T-helper 9 cell (primary cell): ENCODE data around the gene SLC19A1.
"Not testable (repeated sequence)": the region's sequence is repeated elsewhere in the genome, so short reads cannot be mapped to it uniquely, and the experiment has no call there.

Experiments used
- DNase-seq: peaks from one replicate; pipeline ENCODE4 v3.0.0-alpha.2; 2020

Gene SLC19A1

DNA sequence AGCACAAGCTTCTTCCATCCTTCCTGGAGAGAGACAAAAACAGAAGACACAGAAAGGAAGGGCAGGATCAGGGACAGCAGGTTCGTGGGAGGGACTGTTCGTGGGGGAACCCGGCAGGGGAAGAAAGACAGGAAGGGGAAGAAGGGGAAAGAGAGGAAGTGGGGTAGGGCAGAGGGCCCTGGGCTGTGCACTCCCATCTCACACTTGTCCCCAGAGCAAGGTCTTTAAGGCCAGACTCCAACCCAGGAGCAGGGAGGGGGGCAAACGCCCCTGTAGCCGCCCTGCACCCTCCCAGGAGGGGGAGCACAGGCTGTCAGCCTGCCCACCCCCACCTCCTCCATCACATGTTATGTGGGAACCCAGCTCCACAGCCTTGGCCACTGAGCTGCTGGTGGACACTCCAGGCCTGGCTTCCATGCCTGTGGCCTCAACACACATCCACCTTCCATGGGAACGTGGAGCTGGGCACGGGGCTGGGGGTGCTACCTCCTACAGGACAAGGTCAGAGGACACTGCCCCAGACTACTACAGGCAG, 9.3 kb downstream of the SLC19A1 start:
- DNase-seq, result no peak

GRCh38 chr21:45531393-45532215, 10.6 kb downstream of the SLC19A1 start:
- DNase-seq, result no peak

- not testable (repeated sequence) for DNase-seq
These were observed 11.2 kb downstream of the SLC19A1 start for GRCh38 chr21:45531114-45531392.

GRCh38 chr21:45530423-45531113, 11.7 kb downstream of the SLC19A1 start:
- no peak for DNase-seq

DNA sequence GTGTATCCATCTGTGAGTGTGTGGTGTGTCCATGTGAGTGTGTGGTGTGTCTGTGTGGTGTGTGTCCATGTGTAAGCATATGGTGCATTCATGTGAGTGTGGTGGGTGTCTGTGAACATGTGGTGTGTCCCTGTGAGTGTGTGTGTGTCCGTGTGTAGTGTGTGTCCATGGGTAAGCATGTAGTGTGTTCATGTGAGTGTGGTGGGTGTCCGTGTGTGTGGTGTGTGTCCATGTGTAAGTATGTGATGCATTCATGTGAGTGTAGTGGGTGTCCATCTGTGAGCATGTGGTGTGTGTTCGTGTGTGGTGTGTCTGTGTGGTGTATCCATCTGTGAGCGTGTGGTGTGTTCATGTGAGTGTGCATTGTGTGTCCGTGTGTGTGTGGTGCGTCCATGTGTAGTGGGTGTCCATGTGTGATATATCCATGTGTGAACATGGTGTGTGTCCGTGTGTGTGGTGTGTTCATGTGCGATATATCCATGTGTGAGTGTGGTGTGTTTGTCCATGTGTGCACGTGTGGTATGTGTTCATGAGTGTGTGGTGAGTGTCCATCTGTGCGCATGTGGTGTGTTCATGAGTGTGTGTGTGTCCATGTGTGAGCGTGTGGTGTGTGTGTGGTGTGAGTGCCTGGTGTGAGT, 12.3 kb downstream of the SLC19A1 start:
- no peak for DNase-seq

- DNase-seq, result no peak
These were observed 13.1 kb downstream of the SLC19A1 start for GRCh38 chr21:45528981-45529784.

DNA sequence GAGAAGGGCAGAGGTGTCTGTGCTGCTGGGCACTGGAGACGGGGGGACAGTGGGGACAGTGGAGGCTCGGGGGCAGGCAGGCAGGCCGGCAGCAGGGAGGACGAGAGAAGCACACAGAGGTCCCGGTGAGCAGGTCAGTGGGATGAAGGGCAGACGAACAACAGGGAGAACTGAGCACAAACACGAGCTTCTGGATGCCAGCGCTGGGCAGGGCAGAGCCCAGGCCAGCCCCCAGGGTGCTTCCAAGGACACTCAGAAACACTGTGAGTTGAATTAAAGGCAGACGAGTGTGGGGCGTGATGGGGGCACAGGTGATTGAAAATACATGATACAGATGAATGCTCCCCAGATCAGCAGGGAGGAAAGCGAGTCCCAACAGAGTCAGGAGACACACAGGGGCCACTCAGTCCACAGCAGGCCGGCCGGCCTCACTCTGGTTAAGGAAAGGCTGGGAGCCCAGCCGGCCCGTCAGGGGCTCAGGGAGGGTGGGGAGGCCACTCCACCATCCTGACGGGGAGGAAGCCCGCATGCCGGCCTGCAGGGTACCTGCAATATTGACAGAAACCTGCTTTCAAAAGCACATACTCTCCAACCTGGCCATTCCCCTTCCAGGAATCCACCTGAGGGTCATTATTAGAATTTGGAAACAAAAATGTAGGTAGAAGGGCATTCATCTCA, 14.1 kb downstream of the SLC19A1 start:
- DNase-seq, result no peak

GRCh38 chr21:45527151-45527999, 14.9 kb downstream of the SLC19A1 start:
- not testable (repeated sequence) for DNase-seq

- DNase-seq, result no peak
These were observed 16.3 kb downstream of the SLC19A1 start for GRCh38 chr21:45525910-45526306.

DNA sequence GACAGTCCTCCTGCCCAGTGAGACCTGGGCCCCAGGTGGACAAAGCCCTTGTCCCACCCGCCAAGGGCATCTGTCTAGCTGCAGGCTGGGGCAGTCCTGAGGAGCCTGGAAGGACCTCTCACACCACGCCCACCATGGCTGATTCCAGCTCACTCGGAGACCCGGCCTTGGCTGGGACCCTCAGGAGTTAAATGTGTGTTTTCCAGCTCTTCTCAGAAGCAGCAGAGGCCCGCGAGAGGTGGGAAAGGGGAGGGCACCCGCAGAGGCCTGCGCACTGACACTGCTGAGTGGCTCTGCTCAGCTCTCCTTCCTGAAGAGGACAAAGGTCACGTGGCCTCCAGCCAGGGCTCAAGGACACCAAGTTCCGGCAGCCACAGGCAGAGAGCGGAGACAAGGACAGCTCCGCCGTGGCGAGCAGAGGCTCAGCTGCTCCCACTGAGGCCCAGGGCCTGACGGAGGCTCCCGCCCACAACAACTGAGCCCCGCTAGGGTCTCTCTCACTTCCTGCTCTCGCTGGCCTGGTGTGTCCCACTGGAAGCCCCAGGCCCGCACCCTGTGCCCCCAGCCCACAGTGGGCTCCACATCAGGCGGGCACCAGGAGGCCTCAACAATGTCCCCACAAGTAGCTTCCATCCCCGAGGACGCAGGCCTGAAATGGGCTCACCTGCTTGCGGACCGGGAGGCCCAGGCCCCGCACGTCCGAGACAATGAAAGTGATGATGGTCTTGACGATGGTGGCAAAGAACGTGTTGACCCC, 16.9 kb downstream of the SLC19A1 start:
- no peak for DNase-seq

DNA sequence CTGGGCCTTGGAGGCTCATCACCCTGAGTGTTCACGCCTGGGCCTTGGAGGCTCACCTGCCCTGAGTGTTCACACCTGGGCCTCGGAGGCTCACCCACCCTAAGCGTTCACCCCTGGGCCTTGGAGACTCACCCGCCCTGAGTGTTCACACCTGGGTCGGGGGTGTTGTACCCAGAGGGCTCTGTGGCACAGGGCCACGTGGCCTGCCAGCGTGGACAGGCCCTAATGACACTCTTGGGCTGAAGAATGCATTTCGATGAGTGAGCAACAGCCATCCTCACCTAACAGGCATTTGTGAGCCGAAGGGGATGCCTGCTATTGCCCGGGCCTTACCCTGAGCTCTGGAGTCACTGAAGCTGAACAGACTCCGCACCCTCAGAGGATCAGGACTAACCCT, 17.5 kb downstream of the SLC19A1 start:
- no peak for DNase-seq

GRCh38 chr21:45523411-45524101, 18.7 kb downstream of the SLC19A1 start:
- DNase-seq, result no peak

- DNase-seq, result no peak
These were observed 19.3 kb downstream of the SLC19A1 start for GRCh38 chr21:45522986-45523385.

DNA sequence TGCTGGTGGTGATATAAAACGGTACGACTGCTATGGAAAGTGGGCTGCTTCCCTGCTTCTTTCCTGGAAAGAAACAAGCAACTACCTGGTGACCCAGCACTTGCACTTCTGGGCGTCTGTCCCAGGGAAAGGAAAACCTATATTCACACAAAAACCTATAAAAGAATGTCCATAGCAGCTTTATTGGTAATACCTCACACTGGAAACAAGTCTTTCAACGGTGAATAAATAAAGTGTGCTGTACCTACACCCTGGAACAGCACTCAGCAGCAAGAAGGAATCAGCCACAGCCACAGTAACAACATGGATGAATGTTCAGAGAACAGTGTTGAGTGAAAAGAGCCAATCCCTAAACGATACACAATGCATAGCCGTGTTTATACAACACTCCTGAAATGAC, 19.9 kb downstream of the SLC19A1 start:
- DNase-seq, result no peak

GRCh38 chr21:45521241-45521640, 21.0 kb downstream of the SLC19A1 start:
- no peak for DNase-seq

DNA sequence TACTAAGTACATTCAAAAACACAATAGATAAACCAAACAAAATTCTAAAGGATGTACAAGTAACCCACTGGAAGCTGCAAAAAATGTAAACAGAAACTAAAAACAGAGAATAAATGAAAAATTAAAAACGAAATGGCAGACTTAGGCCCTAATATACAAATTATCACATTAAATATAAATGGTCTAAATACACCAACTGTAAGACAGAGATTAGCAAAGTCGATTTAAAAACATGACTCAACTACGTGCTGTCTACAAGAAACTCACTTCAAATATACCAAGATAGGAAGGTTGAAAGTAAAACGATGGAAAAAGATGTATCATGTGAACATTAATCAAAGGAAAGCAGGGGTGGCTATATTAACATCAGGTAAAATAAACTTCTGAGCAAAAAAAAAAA, 23.1 kb downstream of the SLC19A1 start:
- no peak for DNase-seq

DNA sequence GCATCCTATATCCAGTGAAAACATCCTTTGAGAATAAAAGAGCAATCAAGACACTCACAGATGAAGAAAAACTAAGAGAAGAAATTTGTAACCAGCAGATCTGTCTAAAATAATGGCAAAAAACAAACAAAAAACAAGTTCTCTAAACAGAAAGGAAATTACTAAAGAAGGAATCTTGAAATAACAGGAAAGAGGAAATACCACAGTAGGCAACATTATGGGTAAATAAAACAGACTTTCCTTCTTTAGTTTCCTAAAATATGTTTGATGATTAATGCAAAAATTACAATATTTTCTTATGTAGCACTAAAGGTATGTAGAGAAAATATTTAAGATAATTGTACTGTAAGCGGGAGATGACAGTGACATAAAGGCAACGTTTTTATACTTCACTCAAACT, 23.5 kb downstream of the SLC19A1 start:
- DNase-seq, result no peak

- DNase-seq, result no peak
These were observed 24.8 kb downstream of the SLC19A1 start for GRCh38 chr21:45517249-45518065.

GRCh38 chr21:45516671-45517151, 25.5 kb downstream of the SLC19A1 start:
- no peak for DNase-seq
